OCI-LY7 (cell line): Measurements from ENCODE around the gene ZNF800. TPM values are rescaled to one million over a fixed set of nuclear protein-coding genes. Genes with fewer than 3 reads are reported as not detected.

Experiments used
- BruUV-seq: library from RNA; stranded (reverse); fragments of 400-500 nt; replicated peaks from 2 replicates; lab custom pipeline; 2021; lab: Mats Ljungman, UMichigan
- CTCF ChIA-PET: fragments of 300-600 bp; sonication (Branson Sonifier 250); formaldehyde crosslinking; loops from one replicate; lab custom pipeline; 2022; ENCODE audit warnings: antibody characterized with exemption; ENCODE audit not compliant: unreplicated experiment; lab: Charles Lee
- POLR2A ChIA-PET: fragments of 300-600 bp; sonication (Branson Sonifier 250); formaldehyde crosslinking; loops from one replicate; lab custom pipeline; 2022; ENCODE audit warnings: antibody characterized with exemption; lab: Charles Lee
- DNase-seq: peaks from one replicate; pipeline ENCODE4 v3.0.0-alpha.2; 2015; ENCODE audit warnings: low spot score
- H2AFZ ChIP-seq: fragments of 200-600 bp; sonication (generic), shearing (Covaris generic); 2 replicates; pipeline ENCODE4 v1.6.1; 2014; ENCODE audit warnings: mild to moderate bottlenecking, antibody characterized with exemption, low read length, moderate library complexity
- H3K27ac ChIP-seq: fragments of 200-600 bp; sonication (generic); 2 replicates; pipeline ENCODE4 v1.5.1; 2014; ENCODE audit warnings: mixed run types, low read depth, mild to moderate bottlenecking, moderate library complexity, low read length, inconsistent platforms; ENCODE audit not compliant: poor library complexity, severe bottlenecking
- H3K36me3 ChIP-seq: fragments of 200-600 bp; sonication (generic); 2 replicates; pipeline ENCODE4 v1.6.1; 2014; ENCODE audit warnings: mild to moderate bottlenecking, antibody characterized with exemption, low read length, moderate library complexity, mixed read lengths; ENCODE audit not compliant: insufficient read depth
- H3K4me1 ChIP-seq: fragments of 200-600 bp; sonication (generic); 2 replicates; pipeline ENCODE4 v1.5.1; 2014; ENCODE audit warnings: mild to moderate bottlenecking, low read length; ENCODE audit not compliant: insufficient read depth, poor library complexity, severe bottlenecking
- H3K4me2 ChIP-seq: fragments of 200-600 bp; sonication (generic); 2 replicates; pipeline ENCODE4 v1.6.1; 2014; ENCODE audit warnings: mild to moderate bottlenecking, low read length
- H3K4me3 ChIP-seq: fragments of 200-600 bp; sonication (generic); 2 replicates; pipeline ENCODE4 v1.5.1; 2014; ENCODE audit warnings: mild to moderate bottlenecking, low read depth, low read length; ENCODE audit not compliant: poor library complexity, severe bottlenecking
- H3K79me2 ChIP-seq: fragments of 200-600 bp; sonication (generic); 2 replicates; pipeline ENCODE4 v1.6.1; 2016; ENCODE audit warnings: low read depth, mild to moderate bottlenecking, low read length, moderate library complexity, mixed read lengths; ENCODE audit not compliant: insufficient read depth
- H3K9me2 ChIP-seq: fragments of 200-600 bp; sonication (generic); 2 replicates; pipeline ENCODE4 v1.6.1; 2016; ENCODE audit warnings: mild to moderate bottlenecking, low read length, mixed read lengths; ENCODE audit not compliant: insufficient read depth
- H3K9me3 ChIP-seq: fragments of 200-600 bp; sonication (generic); 2 replicates; pipeline ENCODE4 v1.6.1; 2014; ENCODE audit warnings: mild to moderate bottlenecking, mixed run types, low read length, mixed read lengths
- H4K20me1 ChIP-seq: fragments of 200-600 bp; sonication (generic); 2 replicates; pipeline ENCODE4 v1.6.1; 2014; ENCODE audit warnings: mild to moderate bottlenecking, antibody characterized with exemption, low read length, moderate library complexity, mixed read lengths; ENCODE audit not compliant: insufficient read depth
- EZH2phosphoT487 ChIP-seq: fragments of 200-600 bp; sonication (generic); IDR thresholded peaks from 2 replicates; pipeline ENCODE4 v1.6.1; 2018; ENCODE audit warnings: low read depth, borderline replicate concordance, mild to moderate bottlenecking, mixed run types, antibody characterized with exemption, low read length, moderate library complexity, mixed read lengths
- intact Hi-C: fragments of 100-400 bp; cut with micrococcal nuclease; formaldehyde crosslinking; loops from one replicate; pipeline ENCODE4 v1.10.0; 2022; ENCODE audit not compliant: unreplicated experiment
- total RNA-seq, 2 experiments: library from RNA; depleted of rRNA in 1 of 2; stranded (reverse); fragments of >200 nt in 1 of 2; shearing (Covaris generic) in 1 of 2; gene quantifications; 2 replicates each; pipeline ENCODE4 v1.2.3, GENCODE V29; 2014 to 2022
- TF ChIP-seq, protein P1 (sequence below): fragments of 200-600 bp; sonication (generic); conservative IDR thresholded peaks from 2 replicates; pipeline ENCODE4 v1.5.1; 2014; ENCODE audit warnings: mild to moderate bottlenecking, antibody characterized with exemption, low read length, moderate library complexity, mixed read lengths

Gene ZNF800
- total RNA-seq, 2 experiments from 2014 or later: 23.9 to 42.2 TPM

DNA sequence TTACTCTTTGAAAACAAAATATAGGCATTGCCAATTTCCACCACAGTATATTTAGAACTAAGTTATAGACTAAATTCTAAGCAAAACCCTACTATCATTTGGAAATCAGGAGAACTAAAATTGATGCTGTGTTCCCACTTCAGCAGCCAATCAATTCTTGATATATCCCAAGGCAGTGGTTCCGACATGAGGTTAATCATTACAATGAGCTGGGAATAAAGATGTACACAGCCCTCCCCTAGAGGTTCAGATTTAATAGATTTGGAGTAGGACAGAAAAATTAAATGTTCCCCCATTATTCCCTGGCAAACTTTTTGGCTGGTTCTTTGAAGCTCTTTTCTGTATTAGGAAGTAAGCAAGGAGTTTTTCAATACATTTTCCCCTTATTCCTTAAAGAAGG, 15.1 kb downstream of the ZNF800 start:
- TF ChIP-seq, protein P1, sequence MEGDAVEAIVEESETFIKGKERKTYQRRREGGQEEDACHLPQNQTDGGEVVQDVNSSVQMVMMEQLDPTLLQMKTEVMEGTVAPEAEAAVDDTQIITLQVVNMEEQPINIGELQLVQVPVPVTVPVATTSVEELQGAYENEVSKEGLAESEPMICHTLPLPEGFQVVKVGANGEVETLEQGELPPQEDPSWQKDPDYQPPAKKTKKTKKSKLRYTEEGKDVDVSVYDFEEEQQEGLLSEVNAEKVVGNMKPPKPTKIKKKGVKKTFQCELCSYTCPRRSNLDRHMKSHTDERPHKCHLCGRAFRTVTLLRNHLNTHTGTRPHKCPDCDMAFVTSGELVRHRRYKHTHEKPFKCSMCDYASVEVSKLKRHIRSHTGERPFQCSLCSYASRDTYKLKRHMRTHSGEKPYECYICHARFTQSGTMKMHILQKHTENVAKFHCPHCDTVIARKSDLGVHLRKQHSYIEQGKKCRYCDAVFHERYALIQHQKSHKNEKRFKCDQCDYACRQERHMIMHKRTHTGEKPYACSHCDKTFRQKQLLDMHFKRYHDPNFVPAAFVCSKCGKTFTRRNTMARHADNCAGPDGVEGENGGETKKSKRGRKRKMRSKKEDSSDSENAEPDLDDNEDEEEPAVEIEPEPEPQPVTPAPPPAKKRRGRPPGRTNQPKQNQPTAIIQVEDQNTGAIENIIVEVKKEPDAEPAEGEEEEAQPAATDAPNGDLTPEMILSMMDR: no peak
- TF ChIP-seq EZH2phosphoT487: no peak
- POLR2A ChIA-PET: interaction anchor here (0.6 to 3.8 kb wide), 4 partner anchors 8 to 17 kb away, joined by 4 to 17 read pairs (median 10); partner anchors contain the start of gene ZNF800
- Histone ChIP-seq H3K4me1 (peaks cover 10% of the 10 kb centered on the region), H4K20me1 (peaks cover 48% of the 10 kb centered on the region), H3K4me2 (no peak overlapping the region), H3K9me3 (no peaks in the 10 kb centered on the region), H2AFZ (no peak overlapping the region), H3K27ac (no peak overlapping the region), H3K79me2 (peaks cover 90% of the 10 kb centered on the region), H3K4me3 (no peak overlapping the region), H3K36me3 (peaks cover 95% of the 10 kb centered on the region), H3K9me2 (no peaks in the 10 kb centered on the region)
- intact Hi-C loops: no loop called here
- DNase-seq: no peak
- BruUV-seq: no TSS peak
- CTCF ChIA-PET: interaction anchor here (1.3 kb wide), 1 partner anchor 8 kb away, joined by 4 read pairs; no protein-coding TSS in a partner anchor

DNA sequence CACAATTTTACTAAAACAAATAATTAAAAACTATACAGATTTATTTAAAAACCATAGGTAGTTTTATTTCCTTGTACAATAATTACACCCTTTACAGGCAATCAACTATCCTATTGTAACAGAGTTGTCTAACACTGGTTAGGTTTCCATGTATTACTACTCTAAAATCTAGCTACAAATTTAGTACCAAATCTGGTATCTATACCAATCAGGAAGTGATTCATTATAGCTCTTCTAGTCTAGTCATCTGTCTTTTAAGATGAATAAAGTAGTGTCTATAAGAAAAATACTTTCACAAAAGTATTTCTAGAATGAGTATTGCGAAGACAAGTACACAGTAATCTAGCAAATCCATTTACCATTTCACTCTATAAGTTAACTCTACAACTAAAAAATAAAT, 16.9 kb downstream of the ZNF800 start:
- BruUV-seq: no TSS peak
- peaks cover 88% of the 10 kb centered on the region for H3K79me2 ChIP-seq
- no peak overlapping the region for H3K4me2 ChIP-seq
- H3K9me2 ChIP-seq: no peaks in the 10 kb centered on the region
- no peak for DNase-seq
- no peak overlapping the region for H2AFZ ChIP-seq
- intact Hi-C loops: no loop called here
- no peak overlapping the region for H3K4me3 ChIP-seq
- ChIA-PET CTCF (no interaction called here), POLR2A (interaction anchor here (0.6 to 1.4 kb wide), 3 partner anchors 10 to 14 kb away, joined by 3 to 5 read pairs (median 3); no protein-coding TSS in a partner anchor)
- no peak for TF ChIP-seq EZH2phosphoT487
- TF ChIP-seq, protein P1: no peak
- H3K27ac ChIP-seq: no peak overlapping the region
- peaks cover 40% of the 10 kb centered on the region for H4K20me1 ChIP-seq
- peaks cover 94% of the 10 kb centered on the region for H3K36me3 ChIP-seq
- no peaks in the 10 kb centered on the region for H3K9me3 ChIP-seq
- peaks cover 6% of the 10 kb centered on the region for H3K4me1 ChIP-seq

DNA sequence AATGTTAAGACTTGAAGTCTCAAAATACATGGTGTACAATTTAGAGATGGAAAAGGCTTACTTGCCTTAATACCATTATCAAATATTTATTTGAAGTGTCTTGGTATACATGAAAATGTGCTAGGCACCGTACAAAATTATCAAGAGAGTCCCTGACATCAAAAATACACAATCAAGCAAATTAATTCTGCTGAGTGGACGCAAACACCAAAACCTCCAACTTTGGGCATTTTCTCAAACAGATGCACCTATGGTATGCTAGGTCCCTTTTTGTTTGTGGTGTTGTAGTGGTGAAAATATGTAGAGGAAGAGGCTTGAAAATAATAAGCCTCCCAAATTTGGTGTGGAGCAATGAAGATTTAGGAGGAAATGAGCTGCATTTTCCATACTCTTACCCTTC, 24.8 kb downstream of the ZNF800 start:
- DNase-seq: no peak
- BruUV-seq: no TSS peak
- ChIA-PET POLR2A (interaction anchor here (0.6 to 4.6 kb wide), 3 partner anchors 11 to 22 kb away, joined by 3 to 15 read pairs (median 4); no protein-coding TSS in a partner anchor), CTCF (no interaction called here)
- Histone ChIP-seq H4K20me1 (peaks cover 25% of the 10 kb centered on the region), H3K9me2 (no peaks in the 10 kb centered on the region), H2AFZ (no peak overlapping the region), H3K4me3 (no peak overlapping the region), H3K9me3 (no peaks in the 10 kb centered on the region), H3K4me2 (no peak overlapping the region), H3K27ac (no peak overlapping the region), H3K79me2 (peaks cover 77% of the 10 kb centered on the region; the same call in 1 of the 2 replicates), H3K36me3 (peaks cover 95% of the 10 kb centered on the region), H3K4me1 (no peaks in the 10 kb centered on the region)
- intact Hi-C loops: no loop called here
- TF ChIP-seq, protein P1: no peak
- TF ChIP-seq EZH2phosphoT487: no peak
